Cardiac fibroblast (primary cell): ENCODE measurements around the gene TNFAIP6.

Experiments used
- DNase-seq, 2 donors: peaks; one replicate each; pipeline versions ENCODE4 v3.0.0 to v3.0.0-alpha.2; 2010; ENCODE audit warnings: low read depth in 2 of 2
- H3K4me3 ChIP-seq, 2 donors: replicated peaks in 1 of 2; 1 replicate in 1 of 2; 2 replicates in 1 of 2; pipeline ENCODE4 v1.5.1; 2011; ENCODE audit warnings: low read depth in 2 of 2, low read length in 2 of 2, mild to moderate bottlenecking in 2 of 2, moderate library complexity in 1 of 2
- CTCF ChIP-seq: IDR thresholded peaks from one replicate; pipeline ENCODE4 v1.5.1; 2011; ENCODE audit warnings: low read depth, mild to moderate bottlenecking, low read length, inconsistent platforms

The TNFAIP6 gene

DNA sequence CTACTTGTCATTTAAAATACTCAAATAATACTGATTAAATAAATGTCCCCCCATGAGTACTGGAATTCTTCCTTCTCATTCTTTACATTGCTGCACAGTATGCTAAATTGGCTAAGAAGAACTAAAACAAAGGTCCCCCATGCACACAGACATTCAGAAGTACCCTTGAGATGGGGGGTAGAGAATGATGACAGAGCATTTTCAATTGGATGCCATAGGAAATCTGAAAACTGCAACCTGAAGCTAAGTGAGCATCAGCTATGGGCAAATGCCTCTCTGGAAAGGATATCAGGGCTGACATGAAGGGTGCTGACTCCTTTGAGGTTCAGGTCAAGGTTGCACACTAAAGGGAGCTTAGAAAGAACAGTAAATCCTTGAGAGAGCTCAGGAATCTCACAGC lies 10.1 kb upstream of the TNFAIP6 start:
- DNase-seq = no peak

DNA sequence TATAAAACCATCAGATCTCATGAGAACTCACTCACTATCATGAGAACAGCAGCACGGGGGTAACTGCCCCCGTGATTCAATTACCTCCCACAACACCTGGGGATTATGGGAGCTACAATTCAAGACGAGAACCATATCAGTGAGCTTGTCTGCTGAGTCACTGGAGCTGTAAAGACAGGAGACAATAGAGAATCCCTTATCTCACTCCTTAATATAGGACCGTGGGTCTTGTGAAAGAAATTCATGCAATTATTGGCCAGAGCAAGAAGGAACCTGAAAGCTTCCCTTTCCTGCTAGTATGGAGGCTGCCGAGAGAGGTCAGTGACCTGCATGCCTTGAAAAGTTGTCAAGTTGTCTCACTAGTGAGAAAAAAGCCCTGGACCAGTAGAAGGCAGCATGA lies 9.5 kb upstream of the TNFAIP6 start:
- H3K4me3 ChIP-seq = no peak overlapping the region
- TF ChIP-seq CTCF = no peak
- peak in 1 of 2 donors; percentile 41 for DNase-seq

More for the DNA sequence above, 10.1 kb upstream of the TNFAIP6 start:
- TF ChIP-seq CTCF = no peak
- H3K4me3 ChIP-seq = no peak overlapping the region

GRCh38 chr2:151350579-151351195 lies 6.7 kb upstream of the TNFAIP6 start:
- peak; percentile 43 to 75 for DNase-seq
- no peak for TF ChIP-seq CTCF
- H3K4me3 ChIP-seq = no peak overlapping the region

DNA sequence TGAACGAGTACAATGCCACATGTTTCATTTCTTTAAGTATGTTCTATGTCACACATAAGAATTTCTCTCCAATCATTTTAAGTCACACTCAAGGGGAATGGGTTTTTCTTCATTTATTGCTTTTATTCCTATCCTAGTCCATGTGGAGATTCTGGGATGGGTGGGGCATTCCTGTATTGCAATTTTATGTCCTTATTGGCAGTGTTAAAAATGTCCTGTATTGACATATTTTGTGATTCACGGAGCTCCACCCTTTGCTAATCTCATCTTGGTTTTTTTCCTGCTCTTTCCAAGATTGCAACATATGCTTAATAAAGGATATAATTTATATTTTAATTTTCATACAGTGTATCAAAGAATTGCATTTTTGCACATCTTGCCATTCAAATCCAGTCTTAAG lies 3.4 kb upstream of the TNFAIP6 start:
- DNase-seq = no peak
- no peak overlapping the region for H3K4me3 ChIP-seq
- TF ChIP-seq CTCF = no peak

DNA sequence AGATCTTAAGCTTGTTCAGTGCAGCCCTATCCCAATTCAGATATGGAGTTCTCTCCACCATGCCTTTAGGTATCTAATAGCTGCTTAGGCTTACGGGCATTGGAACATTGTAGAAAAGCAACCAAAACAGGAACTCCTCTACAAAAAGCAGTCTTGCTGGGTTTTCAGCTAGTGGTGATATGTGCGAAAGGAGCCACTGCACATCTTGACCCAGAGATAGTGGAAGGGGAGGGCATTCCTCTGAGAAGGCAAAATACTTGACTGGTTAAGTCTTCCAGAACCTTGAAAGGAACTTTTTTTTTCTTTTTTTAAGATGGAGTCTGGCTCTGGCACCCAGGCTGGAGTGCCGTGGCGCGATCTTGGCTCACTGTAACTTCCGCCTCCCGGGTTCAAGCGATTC lies 2.6 kb upstream of the TNFAIP6 start:
- DNase-seq = no peak
- no peak for TF ChIP-seq CTCF
- no peak overlapping the region for H3K4me3 ChIP-seq

GRCh38 chr2:151358166-151358970 lies 976 bp downstream of the TNFAIP6 start:
- no peak for DNase-seq
- H3K4me3 ChIP-seq = peak overlapping the region; percentile 39 to 60
- TF ChIP-seq CTCF = no peak
